OCI-LY7 (cell line): ENCODE measurements around the gene VPS18. TPM values are rescaled to one million over a fixed set of nuclear protein-coding genes. Genes with fewer than 3 reads are reported as not detected.

ENCODE experiments used
- BruUV-seq: library from RNA; stranded (reverse); fragments of 400-500 nt; replicated peaks from 2 replicates; lab custom pipeline; 2021; lab: Mats Ljungman, UMichigan
- CTCF ChIA-PET: fragments of 300-600 bp; sonication (Branson Sonifier 250); formaldehyde crosslinking; loops from one replicate; lab custom pipeline; 2022; ENCODE audit warnings: antibody characterized with exemption; ENCODE audit not compliant: unreplicated experiment; lab: Charles Lee
- POLR2A ChIA-PET: fragments of 300-600 bp; sonication (Branson Sonifier 250); formaldehyde crosslinking; loops from one replicate; lab custom pipeline; 2022; ENCODE audit warnings: antibody characterized with exemption; lab: Charles Lee
- DNase-seq: peaks from one replicate; pipeline ENCODE4 v3.0.0-alpha.2; 2015; ENCODE audit warnings: low spot score
- H2AFZ ChIP-seq: fragments of 200-600 bp; sonication (generic), shearing (Covaris generic); 2 replicates; pipeline ENCODE4 v1.6.1; 2014; ENCODE audit warnings: mild to moderate bottlenecking, antibody characterized with exemption, low read length, moderate library complexity
- H3K27ac ChIP-seq: fragments of 200-600 bp; sonication (generic); 2 replicates; pipeline ENCODE4 v1.5.1; 2014; ENCODE audit warnings: mixed run types, low read depth, mild to moderate bottlenecking, moderate library complexity, low read length, inconsistent platforms; ENCODE audit not compliant: poor library complexity, severe bottlenecking
- H3K36me3 ChIP-seq: fragments of 200-600 bp; sonication (generic); 2 replicates; pipeline ENCODE4 v1.6.1; 2014; ENCODE audit warnings: mild to moderate bottlenecking, antibody characterized with exemption, low read length, moderate library complexity, mixed read lengths; ENCODE audit not compliant: insufficient read depth
- H3K4me1 ChIP-seq: fragments of 200-600 bp; sonication (generic); 2 replicates; pipeline ENCODE4 v1.5.1; 2014; ENCODE audit warnings: mild to moderate bottlenecking, low read length; ENCODE audit not compliant: insufficient read depth, poor library complexity, severe bottlenecking
- H3K4me2 ChIP-seq: fragments of 200-600 bp; sonication (generic); 2 replicates; pipeline ENCODE4 v1.6.1; 2014; ENCODE audit warnings: mild to moderate bottlenecking, low read length
- H3K4me3 ChIP-seq: fragments of 200-600 bp; sonication (generic); 2 replicates; pipeline ENCODE4 v1.5.1; 2014; ENCODE audit warnings: mild to moderate bottlenecking, low read depth, low read length; ENCODE audit not compliant: poor library complexity, severe bottlenecking
- H3K79me2 ChIP-seq: fragments of 200-600 bp; sonication (generic); 2 replicates; pipeline ENCODE4 v1.6.1; 2016; ENCODE audit warnings: low read depth, mild to moderate bottlenecking, low read length, moderate library complexity, mixed read lengths; ENCODE audit not compliant: insufficient read depth
- H3K9me2 ChIP-seq: fragments of 200-600 bp; sonication (generic); 2 replicates; pipeline ENCODE4 v1.6.1; 2016; ENCODE audit warnings: mild to moderate bottlenecking, low read length, mixed read lengths; ENCODE audit not compliant: insufficient read depth
- H3K9me3 ChIP-seq: fragments of 200-600 bp; sonication (generic); 2 replicates; pipeline ENCODE4 v1.6.1; 2014; ENCODE audit warnings: mild to moderate bottlenecking, mixed run types, low read length, mixed read lengths
- H4K20me1 ChIP-seq: fragments of 200-600 bp; sonication (generic); 2 replicates; pipeline ENCODE4 v1.6.1; 2014; ENCODE audit warnings: mild to moderate bottlenecking, antibody characterized with exemption, low read length, moderate library complexity, mixed read lengths; ENCODE audit not compliant: insufficient read depth
- EZH2phosphoT487 ChIP-seq: fragments of 200-600 bp; sonication (generic); IDR thresholded peaks from 2 replicates; pipeline ENCODE4 v1.6.1; 2018; ENCODE audit warnings: low read depth, borderline replicate concordance, mild to moderate bottlenecking, mixed run types, antibody characterized with exemption, low read length, moderate library complexity, mixed read lengths
- intact Hi-C: fragments of 100-400 bp; cut with micrococcal nuclease; formaldehyde crosslinking; loops from one replicate; pipeline ENCODE4 v1.10.0; 2022; ENCODE audit not compliant: unreplicated experiment
- total RNA-seq, 2 experiments: library from RNA; depleted of rRNA in 1 of 2; stranded (reverse); fragments of >200 nt in 1 of 2; shearing (Covaris generic) in 1 of 2; gene quantifications; 2 replicates each; pipeline ENCODE4 v1.2.3, GENCODE V29; 2014 to 2022
- TF ChIP-seq, protein P1 (sequence below): fragments of 200-600 bp; sonication (generic); conservative IDR thresholded peaks from 2 replicates; pipeline ENCODE4 v1.5.1; 2014; ENCODE audit warnings: mild to moderate bottlenecking, antibody characterized with exemption, low read length, moderate library complexity, mixed read lengths

Gene VPS18
- total RNA-seq, 2 experiments from 2014 or later: 24.5 to 30.7 TPM

DNA sequence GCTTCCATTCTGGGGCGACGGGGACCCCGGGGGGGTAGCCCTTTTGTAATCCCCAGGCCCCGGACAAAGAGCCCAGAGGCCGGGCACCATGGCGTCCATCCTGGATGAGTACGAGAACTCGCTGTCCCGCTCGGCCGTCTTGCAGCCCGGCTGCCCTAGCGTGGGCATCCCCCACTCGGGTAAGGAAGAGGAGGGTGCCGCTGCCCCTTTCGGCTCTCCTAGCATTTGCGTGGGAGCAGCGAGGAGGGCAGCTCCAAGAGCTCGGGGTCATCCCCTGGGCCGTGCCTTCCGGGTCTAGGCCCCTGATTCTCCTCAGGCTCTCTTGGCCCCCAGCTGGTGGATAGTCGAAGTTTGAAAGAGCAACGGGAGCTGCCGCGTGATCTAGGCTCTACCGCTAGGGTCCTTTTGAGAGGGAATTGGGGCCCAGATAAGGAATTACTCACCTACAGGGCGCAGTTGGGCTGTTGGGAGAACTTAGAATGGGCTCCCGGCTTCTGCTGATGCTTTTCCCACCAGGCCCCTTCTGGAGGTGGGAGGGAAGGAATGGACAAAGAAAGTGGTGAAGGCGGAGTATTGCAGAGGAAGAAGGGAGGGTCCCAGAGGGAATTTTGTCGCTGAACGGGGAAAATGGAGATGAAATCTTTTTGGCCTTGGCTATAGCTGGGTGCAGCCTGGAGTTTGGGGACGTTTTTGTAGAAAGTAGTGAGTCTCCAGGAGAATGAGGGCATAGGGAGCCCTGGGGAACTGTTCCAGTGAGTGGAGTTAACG lies 615 bp downstream of the VPS18 start:
- no peak for TF ChIP-seq EZH2phosphoT487
- TF ChIP-seq, protein P1, sequence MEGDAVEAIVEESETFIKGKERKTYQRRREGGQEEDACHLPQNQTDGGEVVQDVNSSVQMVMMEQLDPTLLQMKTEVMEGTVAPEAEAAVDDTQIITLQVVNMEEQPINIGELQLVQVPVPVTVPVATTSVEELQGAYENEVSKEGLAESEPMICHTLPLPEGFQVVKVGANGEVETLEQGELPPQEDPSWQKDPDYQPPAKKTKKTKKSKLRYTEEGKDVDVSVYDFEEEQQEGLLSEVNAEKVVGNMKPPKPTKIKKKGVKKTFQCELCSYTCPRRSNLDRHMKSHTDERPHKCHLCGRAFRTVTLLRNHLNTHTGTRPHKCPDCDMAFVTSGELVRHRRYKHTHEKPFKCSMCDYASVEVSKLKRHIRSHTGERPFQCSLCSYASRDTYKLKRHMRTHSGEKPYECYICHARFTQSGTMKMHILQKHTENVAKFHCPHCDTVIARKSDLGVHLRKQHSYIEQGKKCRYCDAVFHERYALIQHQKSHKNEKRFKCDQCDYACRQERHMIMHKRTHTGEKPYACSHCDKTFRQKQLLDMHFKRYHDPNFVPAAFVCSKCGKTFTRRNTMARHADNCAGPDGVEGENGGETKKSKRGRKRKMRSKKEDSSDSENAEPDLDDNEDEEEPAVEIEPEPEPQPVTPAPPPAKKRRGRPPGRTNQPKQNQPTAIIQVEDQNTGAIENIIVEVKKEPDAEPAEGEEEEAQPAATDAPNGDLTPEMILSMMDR: peak; percentile 74
- Histone ChIP-seq H3K9me3 (no peaks in the 10 kb centered on the region), H3K4me2 (peak overlapping the region; percentile 85), H3K4me1 (peaks cover 36% of the 10 kb centered on the region), H3K9me2 (no peaks in the 10 kb centered on the region), H4K20me1 (0 out of 2 replicates have a peak, but pooled peaks cover 4% of the 10 kb centered on the region), H2AFZ (peak overlapping the region; percentile 45; the same call in 1 of the 2 replicates), H3K79me2 (peaks cover 18% of the 10 kb centered on the region; the same call in 1 of the 2 replicates), H3K27ac (peak overlapping the region; percentile 31), H3K36me3 (peaks cover 37% of the 10 kb centered on the region), H3K4me3 (peak overlapping the region; percentile 90)
- ChIA-PET CTCF (interaction anchor here (0.6 to 4.2 kb wide), 10 partner anchors 8 to 305 kb away, joined by 3 to 70 read pairs (median 4); no protein-coding TSS in a partner anchor), POLR2A (interaction anchor here (0.8 to 2.9 kb wide), 5 partner anchors 8 to 87 kb away, joined by 4 to 28 read pairs (median 7); partner anchors contain the start of genes CHAC1 and DNAJC17)
- intact Hi-C loops: loop anchor here (1.0 to 5.0 kb wide), 7 partner anchors 38 to 328 kb away; partner anchors contain the start of genes C15orf62, CCDC32, DNAJC17 and RAD51
- peak; percentile 81 for DNase-seq
- BruUV-seq: TSS peak; percentile 68

DNA sequence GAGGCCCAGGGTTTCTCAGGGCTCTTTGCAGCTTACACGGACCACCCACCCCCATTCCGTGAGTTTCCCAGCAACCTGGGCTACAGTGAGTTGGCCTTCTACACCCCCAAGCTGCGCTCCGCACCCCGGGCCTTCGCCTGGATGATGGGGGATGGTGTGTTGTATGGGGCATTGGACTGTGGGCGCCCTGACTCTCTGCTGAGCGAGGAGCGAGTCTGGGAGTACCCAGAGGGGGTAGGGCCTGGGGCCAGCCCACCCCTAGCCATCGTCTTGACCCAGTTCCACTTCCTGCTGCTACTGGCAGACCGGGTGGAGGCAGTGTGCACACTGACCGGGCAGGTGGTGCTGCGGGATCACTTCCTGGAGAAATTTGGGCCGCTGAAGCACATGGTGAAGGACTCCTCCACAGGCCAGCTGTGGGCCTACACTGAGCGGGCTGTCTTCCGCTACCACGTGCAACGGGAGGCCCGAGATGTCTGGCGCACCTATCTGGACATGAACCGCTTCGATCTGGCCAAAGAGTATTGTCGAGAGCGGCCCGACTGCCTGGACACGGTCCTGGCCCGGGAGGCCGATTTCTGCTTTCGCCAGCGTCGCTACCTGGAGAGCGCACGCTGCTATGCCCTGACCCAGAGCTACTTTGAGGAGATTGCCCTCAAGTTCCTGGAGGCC lies 5.4 kb downstream of the VPS18 start:
- peaks cover 27% of the 10 kb centered on the region for H3K79me2 ChIP-seq
- no peak for DNase-seq
- no TSS peak for BruUV-seq
- H3K9me3 ChIP-seq: no peaks in the 10 kb centered on the region
- no peak overlapping the region for H3K4me2 ChIP-seq
- no peak overlapping the region for H3K27ac ChIP-seq
- no peak for TF ChIP-seq EZH2phosphoT487
- TF ChIP-seq, protein P1: no peak
- H3K4me3 ChIP-seq: no peak overlapping the region
- H3K4me1 ChIP-seq: peaks cover 38% of the 10 kb centered on the region
- POLR2A ChIA-PET: no interaction called here
- no peak overlapping the region for H2AFZ ChIP-seq
- peaks cover 78% of the 10 kb centered on the region for H3K36me3 ChIP-seq
- H4K20me1 ChIP-seq: 0 out of 2 replicates have a peak, but pooled peaks cover 4% of the 10 kb centered on the region
- CTCF ChIA-PET: no interaction called here
- intact Hi-C loops: no loop called here
- no peaks in the 10 kb centered on the region for H3K9me2 ChIP-seq
